HEK293 (cell line): ENCODE results near the gene RTBDN.

ENCODE experiments used
- BCL11A ChIP-seq: fragments of 450-650 bp; formaldehyde crosslinking; IDR thresholded peaks from 2 replicates; pipeline ENCODE4 v1.5.1; 2016; ENCODE audit warnings: low read depth, missing biosample characterization, missing genetic modification characterization
- BCL11B ChIP-seq: fragments of 450-650 bp; formaldehyde crosslinking; IDR thresholded peaks from 2 replicates; pipeline ENCODE4 v1.5.1; 2016; ENCODE audit warnings: low read depth, missing biosample characterization, missing genetic modification characterization
- HOXA7 ChIP-seq: sonication (generic); formaldehyde crosslinking; IDR thresholded peaks from 2 replicates; pipeline ENCODE4 v1.8.1; 2022; ENCODE audit warnings: missing genetic modification reagents, borderline replicate concordance
- KLF7 ChIP-seq: fragments of 450-650 bp; formaldehyde crosslinking; IDR thresholded peaks from 2 replicates; pipeline ENCODE4 v1.5.1; 2016; ENCODE audit warnings: missing biosample characterization, missing genetic modification characterization, borderline replicate concordance
- OVOL3 ChIP-seq: fragments of 450-650 bp; formaldehyde crosslinking; IDR thresholded peaks from 2 replicates; pipeline ENCODE4 v1.5.1; 2016; ENCODE audit warnings: missing biosample characterization, missing genetic modification characterization
- ZBTB48 ChIP-seq: fragments of 450-650 bp; formaldehyde crosslinking; IDR thresholded peaks from 2 replicates; pipeline ENCODE4 v1.5.1; 2016; ENCODE audit warnings: missing biosample characterization, missing genetic modification characterization
- ZBTB6 ChIP-seq: fragments of 450-650 bp; formaldehyde crosslinking; IDR thresholded peaks from 2 replicates; pipeline ENCODE4 v1.5.1; 2017; ENCODE audit warnings: missing biosample characterization, missing genetic modification characterization
- ZEB2 ChIP-seq: fragments of 450-650 bp; formaldehyde crosslinking; IDR thresholded peaks from 2 replicates; pipeline ENCODE4 v1.5.1; 2016; ENCODE audit warnings: missing biosample characterization, missing genetic modification characterization
- ZFP3 ChIP-seq: fragments of 450-650 bp; formaldehyde crosslinking; IDR thresholded peaks from 2 replicates; pipeline ENCODE4 v1.5.1; 2016; ENCODE audit warnings: low read depth, missing biosample characterization, missing genetic modification characterization
- ZNF169 ChIP-seq: fragments of 450-650 bp; formaldehyde crosslinking; IDR thresholded peaks from 2 replicates; pipeline ENCODE4 v1.5.1; 2016; ENCODE audit warnings: missing biosample characterization, missing genetic modification characterization
- ZNF175 ChIP-seq: fragments of 450-650 bp; formaldehyde crosslinking; IDR thresholded peaks from 2 replicates; pipeline ENCODE4 v1.5.1; 2016; ENCODE audit warnings: missing biosample characterization, missing genetic modification characterization
- ZNF214 ChIP-seq: fragments of 450-650 bp; formaldehyde crosslinking; IDR thresholded peaks from 2 replicates; pipeline ENCODE4 v1.5.1; 2017; ENCODE audit warnings: missing biosample characterization, mild to moderate bottlenecking, missing genetic modification characterization, borderline replicate concordance
- ZNF221 ChIP-seq: fragments of 450-650 bp; formaldehyde crosslinking; IDR thresholded peaks from 2 replicates; pipeline ENCODE4 v1.5.1; 2017; ENCODE audit warnings: missing biosample characterization, missing genetic modification characterization, borderline replicate concordance
- ZNF394 ChIP-seq: fragments of 450-650 bp; formaldehyde crosslinking; IDR thresholded peaks from 2 replicates; pipeline ENCODE4 v1.5.1; 2016; ENCODE audit warnings: missing biosample characterization, missing genetic modification characterization, mild to moderate bottlenecking, moderate library complexity, borderline replicate concordance
- ZNF473 ChIP-seq: fragments of 450-650 bp; formaldehyde crosslinking; IDR thresholded peaks from 2 replicates; pipeline ENCODE4 v1.5.1; 2017; ENCODE audit warnings: missing biosample characterization, missing genetic modification characterization
- ZNF513 ChIP-seq: fragments of 450-650 bp; IDR thresholded peaks from 2 replicates; pipeline ENCODE4 v1.5.1; 2018; ENCODE audit warnings: missing biosample characterization, missing genetic modification characterization
- ZNF561 ChIP-seq: fragments of 450-650 bp; IDR thresholded peaks from 2 replicates; pipeline ENCODE4 v1.5.1; 2018; ENCODE audit warnings: missing biosample characterization, missing genetic modification characterization, borderline replicate concordance
- ZNF596 ChIP-seq: fragments of 450-650 bp; IDR thresholded peaks from 2 replicates; pipeline ENCODE4 v1.5.0; 2018; ENCODE audit warnings: missing biosample characterization, mild to moderate bottlenecking, missing genetic modification characterization, moderate library complexity
- ZNF621 ChIP-seq: fragments of 450-650 bp; formaldehyde crosslinking; IDR thresholded peaks from 2 replicates; pipeline ENCODE4 v1.5.1; 2017; ENCODE audit warnings: missing biosample characterization, missing genetic modification characterization
- ZNF791 ChIP-seq: fragments of 450-650 bp; formaldehyde crosslinking; IDR thresholded peaks from 2 replicates; pipeline ENCODE4 v1.5.1; 2016; ENCODE audit warnings: missing biosample characterization, missing genetic modification characterization
- ZSCAN16 ChIP-seq: fragments of 450-650 bp; formaldehyde crosslinking; IDR thresholded peaks from 2 replicates; pipeline ENCODE4 v1.5.1; 2016; ENCODE audit warnings: missing biosample characterization, missing genetic modification characterization
- TF ChIP-seq, protein P1 (sequence below): fragments of 450-650 bp; formaldehyde crosslinking; IDR thresholded peaks from 2 replicates; pipeline ENCODE4 v1.5.1; 2016; ENCODE audit warnings: missing biosample characterization, missing genetic modification characterization
- TF ChIP-seq, protein P2 (sequence below): fragments of 450-650 bp; formaldehyde crosslinking; IDR thresholded peaks from 2 replicates; pipeline ENCODE4 v1.5.1; 2016; ENCODE audit warnings: missing biosample characterization, missing genetic modification characterization
- TF ChIP-seq, protein P3 (sequence below): fragments of 450-650 bp; formaldehyde crosslinking; IDR thresholded peaks from 2 replicates; pipeline ENCODE4 v1.5.1; 2016; ENCODE audit warnings: missing biosample characterization, missing genetic modification characterization, borderline replicate concordance
- TF ChIP-seq, protein P4 (sequence below): fragments of 450-650 bp; formaldehyde crosslinking; IDR thresholded peaks from 2 replicates; pipeline ENCODE4 v1.5.1; 2016; ENCODE audit warnings: missing biosample characterization, missing genetic modification characterization
- TF ChIP-seq, protein P5 (sequence below): fragments of 450-650 bp; formaldehyde crosslinking; IDR thresholded peaks from 2 replicates; pipeline ENCODE4 v1.5.1; 2016; ENCODE audit warnings: missing biosample characterization, missing genetic modification characterization

Gene RTBDN

GRCh38 chr19:12777217-12778016, 57.0 kb downstream of the RTBDN start (continued):
- TF ChIP-seq ZNF513 (tag by site-specific recombination) (no peak), ZSCAN16 (no peak), ZNF175 (tag by site-specific recombination) (no peak), BCL11B (no peak), ZNF791 (tag by site-specific recombination) (no peak), ZBTB6 (tag by site-specific recombination) (peak; percentile 17; the same call in 1 of the 2 replicates), ZNF169 (no peak), BCL11A (tag by site-specific recombination) (peak; percentile 26; the same call in 1 of the 2 replicates), ZEB2 (tag by site-specific recombination) (peak; percentile 47; the same call in 1 of the 2 replicates), ZNF394 (tag by site-specific recombination) (peak; percentile 29; the same call in 1 of the 2 replicates), ZNF621 (tag by site-specific recombination) (no peak), ZNF221 (tag by site-specific recombination) (no peak), HOXA7 (no peak), ZNF473 (tag by site-specific recombination) (no peak), ZNF596 (tag by site-specific recombination) (no peak), KLF7 (no peak), OVOL3 (tag by site-specific recombination) (no peak), ZBTB48 (tag by site-specific recombination) (no peak), ZFP3 (tag by site-specific recombination) (no peak), ZNF214 (tag by site-specific recombination) (no peak), ZNF561 (tag by site-specific recombination) (peak; percentile 75; the same call in 1 of the 2 replicates)
- TF ChIP-seq, protein P1, sequence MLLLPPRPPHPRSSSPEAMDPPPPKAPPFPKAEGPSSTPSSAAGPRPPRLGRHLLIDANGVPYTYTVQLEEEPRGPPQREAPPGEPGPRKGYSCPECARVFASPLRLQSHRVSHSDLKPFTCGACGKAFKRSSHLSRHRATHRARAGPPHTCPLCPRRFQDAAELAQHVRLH (tag by site-specific recombination) = no peak
- TF ChIP-seq, protein P2, sequence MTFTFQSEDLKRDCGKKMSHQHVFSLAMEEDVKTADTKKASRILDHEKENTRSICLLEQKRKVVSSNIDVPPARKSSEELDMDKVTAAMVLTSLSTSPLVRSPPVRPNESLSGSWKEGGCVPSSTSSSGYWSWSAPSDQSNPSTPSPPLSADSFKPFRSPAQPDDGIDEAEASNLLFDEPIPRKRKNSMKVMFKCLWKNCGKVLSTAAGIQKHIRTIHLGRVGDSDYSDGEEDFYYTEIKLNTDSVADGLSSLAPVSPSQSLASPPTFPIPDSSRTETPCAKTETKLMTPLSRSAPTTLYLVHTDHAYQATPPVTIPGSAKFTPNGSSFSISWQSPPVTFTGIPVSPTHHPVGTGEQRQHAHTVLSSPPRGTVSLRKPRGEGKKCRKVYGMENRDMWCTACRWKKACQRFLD (tag by site-specific recombination) = no peak
- TF ChIP-seq, protein P3, sequence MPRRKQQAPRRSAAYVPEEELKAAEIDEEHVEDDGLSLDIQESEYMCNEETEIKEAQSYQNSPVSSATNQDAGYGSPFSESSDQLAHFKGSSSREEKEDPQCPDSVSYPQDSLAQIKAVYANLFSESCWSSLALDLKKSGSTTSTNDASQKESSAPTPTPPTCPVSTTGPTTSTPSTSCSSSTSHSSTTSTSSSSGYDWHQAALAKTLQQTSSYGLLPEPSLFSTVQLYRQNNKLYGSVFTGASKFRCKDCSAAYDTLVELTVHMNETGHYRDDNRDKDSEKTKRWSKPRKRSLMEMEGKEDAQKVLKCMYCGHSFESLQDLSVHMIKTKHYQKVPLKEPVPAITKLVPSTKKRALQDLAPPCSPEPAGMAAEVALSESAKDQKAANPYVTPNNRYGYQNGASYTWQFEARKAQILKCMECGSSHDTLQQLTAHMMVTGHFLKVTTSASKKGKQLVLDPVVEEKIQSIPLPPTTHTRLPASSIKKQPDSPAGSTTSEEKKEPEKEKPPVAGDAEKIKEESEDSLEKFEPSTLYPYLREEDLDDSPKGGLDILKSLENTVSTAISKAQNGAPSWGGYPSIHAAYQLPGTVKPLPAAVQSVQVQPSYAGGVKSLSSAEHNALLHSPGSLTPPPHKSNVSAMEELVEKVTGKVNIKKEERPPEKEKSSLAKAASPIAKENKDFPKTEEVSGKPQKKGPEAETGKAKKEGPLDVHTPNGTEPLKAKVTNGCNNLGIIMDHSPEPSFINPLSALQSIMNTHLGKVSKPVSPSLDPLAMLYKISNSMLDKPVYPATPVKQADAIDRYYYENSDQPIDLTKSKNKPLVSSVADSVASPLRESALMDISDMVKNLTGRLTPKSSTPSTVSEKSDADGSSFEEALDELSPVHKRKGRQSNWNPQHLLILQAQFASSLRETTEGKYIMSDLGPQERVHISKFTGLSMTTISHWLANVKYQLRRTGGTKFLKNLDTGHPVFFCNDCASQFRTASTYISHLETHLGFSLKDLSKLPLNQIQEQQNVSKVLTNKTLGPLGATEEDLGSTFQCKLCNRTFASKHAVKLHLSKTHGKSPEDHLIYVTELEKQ (tag by site-specific recombination) = no peak
- TF ChIP-seq, protein P4, sequence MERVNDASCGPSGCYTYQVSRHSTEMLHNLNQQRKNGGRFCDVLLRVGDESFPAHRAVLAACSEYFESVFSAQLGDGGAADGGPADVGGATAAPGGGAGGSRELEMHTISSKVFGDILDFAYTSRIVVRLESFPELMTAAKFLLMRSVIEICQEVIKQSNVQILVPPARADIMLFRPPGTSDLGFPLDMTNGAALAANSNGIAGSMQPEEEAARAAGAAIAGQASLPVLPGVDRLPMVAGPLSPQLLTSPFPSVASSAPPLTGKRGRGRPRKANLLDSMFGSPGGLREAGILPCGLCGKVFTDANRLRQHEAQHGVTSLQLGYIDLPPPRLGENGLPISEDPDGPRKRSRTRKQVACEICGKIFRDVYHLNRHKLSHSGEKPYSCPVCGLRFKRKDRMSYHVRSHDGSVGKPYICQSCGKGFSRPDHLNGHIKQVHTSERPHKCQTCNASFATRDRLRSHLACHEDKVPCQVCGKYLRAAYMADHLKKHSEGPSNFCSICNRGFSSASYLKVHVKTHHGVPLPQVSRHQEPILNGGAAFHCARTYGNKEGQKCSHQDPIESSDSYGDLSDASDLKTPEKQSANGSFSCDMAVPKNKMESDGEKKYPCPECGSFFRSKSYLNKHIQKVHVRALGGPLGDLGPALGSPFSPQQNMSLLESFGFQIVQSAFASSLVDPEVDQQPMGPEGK (tag by site-specific recombination) = peak; percentile 95
- TF ChIP-seq, protein P5, sequence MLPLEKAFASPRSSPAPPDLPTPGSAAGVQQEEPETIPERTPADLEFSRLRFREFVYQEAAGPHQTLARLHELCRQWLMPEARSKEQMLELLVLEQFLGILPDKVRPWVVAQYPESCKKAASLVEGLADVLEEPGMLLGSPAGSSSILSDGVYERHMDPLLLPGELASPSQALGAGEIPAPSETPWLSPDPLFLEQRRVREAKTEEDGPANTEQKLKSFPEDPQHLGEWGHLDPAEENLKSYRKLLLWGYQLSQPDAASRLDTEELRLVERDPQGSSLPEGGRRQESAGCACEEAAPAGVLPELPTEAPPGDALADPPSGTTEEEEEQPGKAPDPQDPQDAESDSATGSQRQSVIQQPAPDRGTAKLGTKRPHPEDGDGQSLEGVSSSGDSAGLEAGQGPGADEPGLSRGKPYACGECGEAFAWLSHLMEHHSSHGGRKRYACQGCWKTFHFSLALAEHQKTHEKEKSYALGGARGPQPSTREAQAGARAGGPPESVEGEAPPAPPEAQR (tag by site-specific recombination) = no peak
